HG03025 (cell line): ENCODE data around the gene CLEC4C.

ENCODE experiments used
- ATAC-seq: cut with Tn5 transposase; IDR thresholded peaks from one replicate; pipeline ENCODE4 v1.9.1; 2021; ENCODE audit warnings: mild to moderate bottlenecking, moderate library complexity; ENCODE audit not compliant: unreplicated experiment, low FRiP score

CLEC4C gene

DNA sequence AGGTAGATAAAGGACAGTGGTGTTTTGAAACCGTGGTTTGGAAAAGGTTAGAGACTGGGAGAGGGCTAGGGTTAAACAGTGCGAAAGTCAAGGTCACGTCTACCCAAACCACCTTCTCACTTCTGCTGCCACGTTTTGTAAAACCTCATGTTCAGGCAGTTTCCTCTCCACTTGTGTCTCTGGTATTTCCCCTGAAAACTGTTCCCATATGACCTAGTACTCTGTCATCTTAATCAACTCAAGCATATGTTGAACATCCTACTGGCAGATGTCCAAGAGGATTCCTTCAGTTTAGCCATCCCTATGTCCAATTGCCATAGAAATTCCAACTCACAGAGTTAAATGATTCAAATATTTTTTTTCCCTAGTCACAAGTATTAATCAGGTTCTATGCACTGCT lies 17.4 kb downstream of the CLEC4C start:
- no peak for ATAC-seq

DNA sequence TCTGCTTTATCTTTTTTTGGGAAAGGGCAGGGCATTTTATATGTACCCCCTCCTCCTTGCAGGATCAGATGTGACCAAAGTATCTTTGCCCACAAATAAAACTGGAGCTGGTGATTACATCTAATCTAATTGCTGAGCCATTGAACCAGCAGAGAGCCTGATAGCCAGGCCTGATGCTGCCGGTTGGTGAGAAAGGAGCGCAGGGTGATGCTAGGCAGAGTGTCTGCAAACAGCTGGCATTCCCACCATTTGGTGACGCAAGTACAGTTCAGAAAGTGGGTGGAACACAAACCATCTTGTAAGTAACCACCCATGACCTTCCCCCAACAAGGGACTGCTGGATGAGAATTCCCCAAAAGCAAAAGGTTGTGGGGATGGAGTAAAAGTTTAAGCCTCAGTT lies 23.2 kb downstream of the CLEC4C start:
- no peak for ATAC-seq

DNA sequence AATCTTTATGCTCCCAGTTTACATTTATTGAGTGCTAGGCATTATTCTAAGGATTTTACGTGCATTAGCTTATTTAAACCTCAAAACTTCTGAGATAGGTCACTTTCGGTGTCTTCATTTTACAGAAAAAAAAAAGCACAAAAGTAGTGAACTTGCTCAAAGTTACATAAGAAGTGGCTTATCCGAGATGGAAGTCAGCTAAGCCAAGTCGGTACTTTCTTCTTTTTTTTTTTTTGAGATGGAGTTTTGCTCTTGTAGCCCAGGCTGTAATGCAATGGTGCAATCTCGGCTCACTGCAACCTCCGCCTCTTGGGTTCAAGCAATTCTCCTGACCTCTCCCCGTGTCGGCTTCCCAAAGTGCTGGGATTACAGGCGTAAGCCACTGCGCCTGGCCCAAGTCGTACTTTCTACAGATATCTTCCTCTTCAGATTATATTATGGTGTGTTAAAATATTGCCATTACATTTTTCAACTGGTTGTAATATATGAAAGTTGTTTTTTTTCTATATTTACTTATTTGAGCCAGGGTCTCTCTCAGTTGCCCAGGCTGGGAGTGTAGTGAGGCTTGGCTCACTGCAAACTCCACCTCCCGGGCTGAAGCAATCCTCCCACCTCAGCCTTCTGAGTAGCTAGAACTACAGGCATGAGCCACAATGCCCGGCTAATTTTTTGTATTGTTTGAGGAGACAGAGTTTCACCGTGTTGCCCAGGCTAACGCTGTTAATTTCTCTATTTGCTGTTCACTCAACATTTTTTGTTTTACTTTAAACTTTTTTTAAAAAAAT lies 27.0 kb downstream of the CLEC4C start:
- ATAC-seq: no peak

DNA sequence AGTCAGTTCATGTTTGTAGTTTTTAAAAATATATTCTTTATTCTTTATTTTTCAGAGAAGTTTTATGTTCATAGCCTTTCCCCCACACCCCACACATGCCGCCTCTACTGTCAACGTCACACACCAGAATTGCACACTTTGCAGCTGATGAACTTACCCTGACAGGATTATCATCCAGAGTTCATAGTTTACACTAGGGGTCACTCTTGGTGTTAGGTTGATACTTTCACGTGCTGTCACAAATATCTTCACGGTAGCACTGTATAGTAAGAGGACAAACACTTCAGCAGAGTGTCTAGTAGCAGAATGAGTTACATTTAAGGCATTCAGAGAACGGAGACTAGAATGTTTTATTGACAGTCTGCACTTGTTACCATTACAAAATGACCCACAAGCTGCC lies 30.8 kb downstream of the CLEC4C start:
- no peak for ATAC-seq

DNA sequence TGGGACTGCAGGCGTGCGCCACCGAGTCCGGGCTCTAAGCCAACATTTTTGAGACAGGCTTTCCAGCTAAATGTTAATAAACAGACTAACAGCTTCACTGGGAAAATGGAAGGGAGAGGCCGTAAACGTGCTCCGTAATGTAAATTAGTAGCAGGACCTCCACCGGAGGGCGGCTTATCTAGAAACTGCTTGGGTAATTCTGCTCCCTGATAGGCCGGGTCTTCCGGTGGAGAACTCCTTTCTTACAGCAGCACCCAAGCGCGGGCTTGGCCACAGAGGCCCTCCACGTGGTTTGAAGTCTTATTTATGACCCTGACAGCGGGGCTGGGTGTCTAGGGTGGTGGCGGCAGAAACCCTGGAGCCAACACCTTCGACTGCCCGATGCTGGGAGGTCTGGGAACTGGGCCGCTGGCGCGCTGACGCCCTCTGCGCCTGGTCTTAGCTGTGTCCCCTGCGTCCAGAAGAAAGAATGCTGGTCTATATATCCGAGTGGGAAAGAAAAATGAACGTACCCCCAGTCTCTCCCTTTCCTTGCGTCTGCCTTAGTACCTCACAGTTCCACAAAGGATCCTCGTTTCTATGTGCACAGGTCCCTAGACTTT lies 34.2 kb downstream of the CLEC4C start:
- no peak for ATAC-seq

DNA sequence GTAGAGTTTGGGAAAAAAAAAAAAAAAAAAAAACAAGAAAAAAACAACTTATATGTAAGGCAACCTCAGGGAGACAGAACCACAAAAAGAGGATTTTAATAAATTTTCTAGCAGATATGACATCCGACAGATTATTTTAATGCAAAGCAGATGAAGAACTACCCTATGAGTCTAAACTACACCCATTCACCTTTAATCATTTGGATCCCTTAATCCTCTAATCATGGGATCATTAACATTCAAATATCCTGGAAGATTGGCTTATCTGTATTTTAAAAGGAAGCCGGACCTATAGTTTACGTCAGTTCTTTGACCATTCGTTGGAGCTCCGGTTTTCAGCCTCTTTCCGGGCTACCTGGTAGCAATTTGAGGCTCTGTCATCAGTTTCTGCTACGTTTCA lies 36.0 kb downstream of the CLEC4C start, which contains the start of gene DPPA3:
DPPA3 (plus strand) TSS at position 301 of the 400 bp plus-strand sequence. CDS start 138 bp downstream, outside the sequence.
- ATAC-seq: no peak

DNA sequence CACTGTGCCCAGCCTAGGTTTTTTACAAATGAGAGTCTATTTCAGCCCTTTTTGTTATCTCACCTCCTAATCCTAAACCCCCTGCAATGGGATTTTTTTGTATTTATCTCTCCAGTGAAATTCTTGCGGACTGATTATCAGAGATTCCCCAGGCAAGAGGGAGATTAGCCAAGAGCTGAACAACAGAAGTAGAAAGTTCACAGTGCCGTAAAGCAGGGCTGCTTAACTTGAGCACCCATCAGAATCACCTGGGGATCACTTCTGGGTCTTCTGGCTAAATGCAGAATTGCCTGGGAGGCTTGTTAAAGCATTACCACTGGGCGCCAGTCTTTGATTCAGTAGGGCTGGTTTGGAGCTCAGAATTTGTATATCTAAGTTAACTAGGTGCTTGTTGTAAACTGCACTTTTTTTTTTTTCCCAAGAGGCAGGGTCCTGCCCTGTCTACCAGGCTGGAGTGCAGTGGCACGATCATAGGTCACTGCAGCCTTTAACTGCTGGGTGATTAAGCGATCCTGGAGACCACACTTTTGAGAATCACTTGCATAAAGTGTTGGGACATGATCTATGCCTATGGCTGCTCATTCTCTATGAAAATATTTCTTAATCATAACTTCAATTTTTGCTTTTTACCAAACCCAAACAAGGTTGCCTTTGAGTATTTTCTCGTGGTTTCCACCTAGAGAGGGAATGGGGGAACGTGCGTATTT lies 37.1 kb downstream of the CLEC4C start:
- no peak for ATAC-seq

DNA sequence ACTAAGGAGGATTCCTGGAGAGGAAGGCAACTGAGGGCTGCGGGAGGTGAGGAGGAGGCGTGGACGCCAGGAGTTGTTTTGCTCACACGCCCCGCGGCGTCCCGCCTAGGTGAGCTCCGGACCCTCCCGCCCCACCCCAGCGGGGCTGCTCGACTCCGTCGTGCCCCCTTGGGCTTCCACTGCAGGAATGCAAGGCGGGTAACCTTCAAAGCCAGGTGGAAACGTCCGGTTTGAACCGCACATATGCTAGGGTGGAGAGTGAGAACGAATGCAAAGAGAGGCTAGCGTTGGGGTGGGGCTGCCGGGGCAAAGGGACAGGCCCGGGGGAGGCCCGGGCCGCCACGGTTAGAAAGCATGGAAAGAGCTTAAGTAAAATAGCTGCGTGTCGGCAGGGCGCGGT lies 41.3 kb downstream of the CLEC4C start:
- ATAC-seq: no peak

DNA sequence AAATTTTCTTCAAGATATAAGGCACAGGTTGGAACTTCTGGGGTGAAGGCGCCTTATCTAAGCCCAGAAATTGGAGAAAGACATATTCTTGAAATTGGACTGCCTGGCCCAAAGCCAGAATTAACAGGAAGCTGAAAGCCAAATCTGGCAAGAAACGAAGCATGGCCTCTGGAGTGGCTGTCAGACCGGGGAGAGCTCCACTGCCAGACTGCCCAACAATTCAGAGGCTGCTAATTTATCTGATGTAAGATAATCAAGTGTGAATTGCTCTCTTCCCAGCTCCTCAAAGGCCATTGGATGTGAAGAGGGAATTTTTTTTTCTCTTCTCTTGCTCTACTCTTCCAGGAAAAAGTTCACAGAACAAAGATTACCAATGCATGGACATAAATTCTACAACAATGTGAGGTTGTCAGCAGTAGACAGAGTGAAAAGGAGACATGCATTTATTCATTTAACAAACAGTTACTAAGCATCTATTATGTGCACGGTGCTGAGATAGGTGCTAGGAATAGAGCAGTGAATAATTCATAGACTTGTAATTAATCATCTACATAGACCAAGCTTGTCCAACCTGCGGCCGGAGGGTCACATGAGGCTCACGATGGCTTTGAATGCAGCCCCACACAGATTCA lies 51.5 kb downstream of the CLEC4C start, which contains the start of gene GDF3:
GDF3 (minus strand) TSS at position 210 of the 632 bp plus-strand sequence; CDS start at position 163, 47 bp downstream.
- ATAC-seq: no peak

DNA sequence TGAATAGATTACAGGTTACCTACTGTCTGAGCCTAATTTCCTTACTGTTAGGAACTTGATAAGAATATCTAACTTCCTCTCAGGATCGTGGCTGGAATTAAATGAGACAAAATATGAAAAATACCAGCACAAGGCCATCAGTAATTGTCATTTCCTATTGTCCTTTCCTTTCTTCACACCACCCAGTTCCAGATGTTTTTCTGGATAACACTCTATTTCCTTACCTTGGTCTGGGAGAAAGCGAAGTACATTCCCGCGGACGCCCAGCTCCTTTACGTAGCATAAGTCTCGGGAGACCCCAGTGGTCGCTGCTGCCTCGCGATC lies 52.0 kb downstream of the CLEC4C start:
- no peak for ATAC-seq

DNA sequence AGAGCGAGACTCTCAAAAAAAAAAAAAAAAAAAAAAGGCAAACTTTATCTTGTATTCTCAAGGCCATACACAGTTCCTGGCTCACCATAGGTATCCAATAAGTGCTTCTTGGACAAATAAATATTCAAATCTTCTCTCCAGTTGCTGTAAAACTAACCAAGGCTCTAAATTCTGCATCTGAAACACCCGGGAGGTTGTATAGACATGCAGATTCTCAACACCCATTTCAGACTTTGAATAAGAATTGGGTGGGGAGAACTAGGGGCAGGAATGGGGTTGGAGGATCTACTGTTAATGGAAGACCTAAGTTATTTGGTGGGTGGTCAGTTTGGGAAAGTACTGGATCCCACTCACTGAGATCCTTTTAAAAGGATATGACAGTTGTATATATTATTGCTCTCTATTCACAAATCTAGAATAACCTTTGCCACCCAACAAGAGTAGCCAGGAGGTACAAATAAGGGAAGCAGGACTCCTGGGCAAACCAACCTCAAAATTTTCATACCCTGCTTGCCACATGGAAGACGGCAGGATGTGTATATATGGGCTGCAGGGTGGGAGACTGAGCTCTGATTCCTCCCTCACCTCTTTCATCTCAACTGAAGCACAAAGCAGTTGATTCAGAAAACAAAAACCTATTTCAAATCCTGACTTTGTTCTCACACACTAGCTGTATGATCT lies 52.5 kb downstream of the CLEC4C start:
- no peak for ATAC-seq

DNA sequence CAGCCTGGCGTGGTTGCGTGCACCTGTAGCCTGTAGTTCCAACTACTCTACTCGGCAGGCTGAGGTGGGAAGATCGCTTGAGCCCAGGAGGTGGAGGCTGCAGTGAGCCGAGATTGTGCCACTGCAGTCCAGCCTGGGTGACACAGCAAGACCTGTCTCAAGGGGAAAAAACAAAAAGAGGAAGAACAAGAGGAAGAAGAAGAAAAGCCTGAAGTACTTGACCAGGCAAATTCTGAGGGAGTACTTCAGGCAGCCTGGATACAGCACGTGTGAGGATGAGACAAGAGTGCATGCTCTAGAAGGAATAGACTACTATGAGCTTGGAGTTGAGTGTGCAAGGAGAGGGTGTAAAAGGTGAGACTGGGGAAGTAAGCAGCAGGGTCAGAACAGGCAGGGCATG lies 53.4 kb downstream of the CLEC4C start:
- ATAC-seq: no peak

DNA sequence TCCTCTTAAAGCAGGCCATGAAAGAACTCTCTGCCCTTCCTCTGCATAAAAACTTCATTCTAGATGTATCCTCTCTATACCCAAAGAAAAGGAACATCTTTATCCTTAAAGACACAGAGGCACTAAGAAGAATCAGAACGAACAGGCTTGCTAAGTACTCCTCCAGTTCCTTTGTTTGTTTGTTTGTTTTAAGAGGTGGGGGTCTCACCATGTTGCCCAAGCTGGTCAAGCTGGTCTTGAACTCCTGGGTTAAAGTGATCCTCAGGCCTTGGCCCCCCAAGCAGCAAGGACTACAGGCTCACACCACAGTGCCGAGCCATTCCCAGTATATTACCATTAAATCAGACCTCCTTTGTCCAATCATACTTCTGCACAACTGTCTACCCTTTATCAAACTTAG lies 65.6 kb downstream of the CLEC4C start:
- no peak for ATAC-seq
